K562 (cell line): Measurements from ENCODE around the gene GCK. TPM values are rescaled to one million over a fixed set of nuclear protein-coding genes. Genes with fewer than 3 reads are reported as not detected.
A peak's percentile ranks its signal among the peaks of the same experiment; 100 is the strongest.

Experiments
- FOXA1 ChIP-seq: fragments of 450-650 bp; IDR thresholded peaks from 2 replicates; pipeline ENCODE4 v1.6.1; 2016; ENCODE audit warnings: mild to moderate bottlenecking, borderline replicate concordance
- HDGF ChIP-seq: fragments of 450-650 bp; IDR thresholded peaks from 2 replicates; pipeline ENCODE4 v1.6.1; 2016
- ILK ChIP-seq: fragments of 450-650 bp; IDR thresholded peaks from 2 replicates; pipeline ENCODE4 v1.6.1; 2016; ENCODE audit warnings: missing genetic modification characterization, low read depth, mild to moderate bottlenecking, missing compliant biosample characterization, moderate library complexity, borderline replicate concordance
- MGA ChIP-seq: fragments of 450-650 bp; IDR thresholded peaks from 2 replicates; pipeline ENCODE4 v1.6.1; 2016; ENCODE audit warnings: mild to moderate bottlenecking, moderate library complexity
- NFE2 ChIP-seq: IDR thresholded peaks from 2 replicates; pipeline ENCODE4 v1.6.1; 2014; ENCODE audit warnings: antibody characterized with exemption, low read depth
- TBP ChIP-seq: optimal IDR thresholded peaks from 2 replicates; pipeline ENCODE3; 2011; ENCODE audit warnings: low read depth, low read length, improper control_type of control experiment
- ZBTB2 ChIP-seq: fragments of 450-650 bp; IDR thresholded peaks from 2 replicates; pipeline ENCODE4 v1.6.1; 2016; ENCODE audit warnings: antibody characterized with exemption
- ZC3H11A ChIP-seq: IDR thresholded peaks from 2 replicates; pipeline ENCODE4 v1.6.1; 2012; ENCODE audit warnings: low read depth, low read length, improper control_type of control experiment
- ZNF3 ChIP-seq: fragments of 250-450 bp; sonication (Bioruptor Pico); IDR thresholded peaks from 2 replicates; pipeline ENCODE4 v1.5.0; 2021; ENCODE audit warnings: mild to moderate bottlenecking, moderate library complexity
- ZNF436 ChIP-seq: fragments of 250-450, 450-650 bp; sonication (Bioruptor Pico); formaldehyde crosslinking; IDR thresholded peaks from 2 replicates; pipeline ENCODE4 v1.7.0; 2020; ENCODE audit warnings: mild to moderate bottlenecking
- ZZZ3 ChIP-seq: fragments of 450-650 bp; IDR thresholded peaks from 2 replicates; pipeline ENCODE4 v1.6.1; 2016; ENCODE audit warnings: antibody characterized with exemption, mild to moderate bottlenecking, moderate library complexity
- polyA plus RNA-seq, 8 experiments: library from polyadenylated mRNA; depleted of rRNA in 4 of 8; stranded (reverse) in 5 of 8; unstranded in 3 of 8; fragments of >200 nt; fragmentation: Nextera tagmentation in 2 of 8; fragmentation: Illumina TruSeq in 1 of 8; extraction: Ambion mirVana in 2 of 8; extraction: Trizol in 1 of 8; gene quantifications; 2 replicates each; pipeline versions ENCODE4 v1.2.1 to v1.2.3, GENCODE V29; 2011 to 2014; ENCODE audit warnings: inconsistent platforms in 1 of 8, missing spikeins in 1 of 8
- total RNA-seq, 7 experiments: library from RNA; depleted of rRNA in 6 of 7; stranded (reverse); fragments of >200 nt in 6 of 7; fragmentation: Illumina TruSeq in 2 of 7; extraction: Trizol in 2 of 7; gene quantifications; 2 replicates each; pipeline versions ENCODE4 v1.2.1 to v1.2.3, GENCODE V29; 2011 to 2021; ENCODE audit warnings: low replicate concordance in 1 of 7
- TF ChIP-seq, protein P1 (sequence below), 2 experiments: IDR thresholded peaks; 2 replicates each; pipeline ENCODE4 v1.6.1; 2011; ENCODE audit warnings: borderline replicate concordance in 1 of 2, control low read depth in 1 of 2, low read depth in 1 of 2, low read length in 1 of 2, mild to moderate bottlenecking in 1 of 2, mixed read lengths in 1 of 2, moderate library complexity in 1 of 2; ENCODE audit not compliant: insufficient read depth in 1 of 2, insufficient read length in 1 of 2, poor library complexity in 1 of 2, severe bottlenecking in 1 of 2; ENCODE audit errors: extremely low read depth in 1 of 2

The GCK gene
- total and polyA plus RNA-seq, 9 of the 15 experiments (the other 6 are each of a cell fraction or from before 2014, with no cell fraction given) = 0.11 to 0.55 (median 0.16) TPM; not detected in 3

- TF ChIP-seq ZNF436 (CRISPR knock-in tag) (no peak), TBP (no peak), HDGF (no peak), ZNF3 (no peak), NFE2 (peak; percentile 67), ILK (tag) (no peak), ZC3H11A (no peak), MGA (peak; percentile 73), ZZZ3 (no peak), ZBTB2 (no peak), FOXA1 (no peak)
- TF ChIP-seq, protein P1, sequence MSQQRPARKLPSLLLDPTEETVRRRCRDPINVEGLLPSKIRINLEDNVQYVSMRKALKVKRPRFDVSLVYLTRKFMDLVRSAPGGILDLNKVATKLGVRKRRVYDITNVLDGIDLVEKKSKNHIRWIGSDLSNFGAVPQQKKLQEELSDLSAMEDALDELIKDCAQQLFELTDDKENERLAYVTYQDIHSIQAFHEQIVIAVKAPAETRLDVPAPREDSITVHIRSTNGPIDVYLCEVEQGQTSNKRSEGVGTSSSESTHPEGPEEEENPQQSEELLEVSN (IDR thresholded peaks at IDR 0.05; ENCODE audit: borderline replicate concordance in 1 of 2, extremely low read depth in 1 of 2, insufficient read depth in 1 of 2, insufficient read length in 1 of 2, low read depth in 1 of 2, low read length in 1 of 2, poor library complexity in 1 of 2, severe bottlenecking in 1 of 2) = peak; percentile 49 to 52
Measured at GRCh38 chr7:44147026-44147991, 41.9 kb downstream of the GCK start (continued).
